HUES48 (cell line): ENCODE results near the gene PLPPR1.

Experiments used
- H3K27ac ChIP-seq: one replicate; pipeline ENCODE4 v1.7.0; 2013; ENCODE audit warnings: low read depth, low read length, inconsistent platforms
- H3K27me3 ChIP-seq: 2 replicates; pipeline ENCODE4 v1.6.1; 2013; ENCODE audit warnings: mild to moderate bottlenecking, low read length; ENCODE audit not compliant: control insufficient read depth, insufficient read depth
- H3K36me3 ChIP-seq: 2 replicates; pipeline ENCODE4 v1.6.1; 2013; ENCODE audit warnings: low read length; ENCODE audit not compliant: control insufficient read depth, insufficient read depth
- H3K4me1 ChIP-seq: 2 replicates; pipeline ENCODE4 v1.6.1; 2013; ENCODE audit warnings: mild to moderate bottlenecking, low read length; ENCODE audit not compliant: control insufficient read depth, insufficient read depth
- H3K4me3 ChIP-seq: 2 replicates; pipeline ENCODE4 v1.5.1; 2013; ENCODE audit warnings: mild to moderate bottlenecking, low read depth, low read length
- H3K9ac ChIP-seq: 2 replicates; pipeline ENCODE4 v1.6.1; 2013; ENCODE audit warnings: mild to moderate bottlenecking, low read depth, low read length, moderate library complexity
- H3K9me3 ChIP-seq: 2 replicates; pipeline ENCODE4 v1.6.1; 2013; ENCODE audit warnings: low read length; ENCODE audit not compliant: control insufficient read depth, insufficient read depth

PLPPR1 gene

DNA sequence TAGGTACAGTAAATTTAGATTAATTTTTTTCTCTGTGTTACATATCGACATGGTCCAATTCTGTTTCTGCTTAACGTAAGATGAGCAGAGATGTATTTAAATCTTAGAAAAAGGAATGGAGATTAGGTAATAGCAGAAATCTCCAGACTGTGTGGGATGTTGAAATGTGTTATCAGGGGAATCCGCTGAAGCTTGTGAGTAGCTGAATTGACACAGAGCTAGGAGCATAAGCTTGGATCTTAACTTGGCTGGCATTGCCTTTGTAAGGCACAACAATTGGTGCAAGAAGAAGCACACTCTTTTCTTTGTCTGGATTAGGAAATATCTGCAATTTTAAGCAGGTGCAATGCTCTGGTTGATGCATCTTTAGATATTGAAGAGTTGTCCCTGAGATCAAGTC is 53.1 kb downstream of the PLPPR1 start:
- Histone ChIP-seq H3K9me3 (no peaks in the 10 kb centered on the region), H3K4me3 (no peak overlapping the region)

DNA sequence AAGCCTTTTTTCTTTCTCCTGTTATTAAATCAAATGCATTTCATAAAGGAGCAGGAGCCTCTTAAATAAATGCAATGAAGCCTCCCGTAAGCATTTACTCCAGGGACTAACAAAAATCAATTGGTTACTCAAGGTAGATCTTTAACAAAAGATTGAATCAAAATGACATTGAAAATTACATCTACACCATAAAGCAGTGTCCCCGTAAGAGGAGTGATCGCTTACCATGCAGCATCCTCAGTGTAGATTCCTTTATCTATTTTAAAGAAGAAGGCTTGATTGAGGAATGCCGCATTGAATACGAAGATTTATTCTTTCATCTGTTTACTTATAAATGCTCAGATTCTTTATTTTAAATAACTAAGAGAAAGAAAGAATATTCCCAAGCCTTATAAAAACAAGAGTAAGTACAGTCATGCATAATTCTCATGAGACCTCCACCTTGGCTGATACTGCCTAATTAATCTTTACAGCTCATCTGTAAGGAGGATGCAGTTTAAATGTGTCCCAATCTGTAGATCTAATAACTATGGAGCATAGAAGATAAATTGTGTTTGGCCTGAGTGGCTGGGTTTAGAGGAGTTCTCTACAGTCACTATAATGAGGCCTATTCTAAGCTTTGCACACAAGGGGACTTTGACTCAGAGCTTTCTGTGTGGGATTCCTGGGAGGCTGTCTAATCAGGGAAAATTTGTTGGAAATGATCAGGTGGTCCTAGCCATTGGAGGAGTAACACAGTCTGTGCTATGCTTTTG is 55.1 kb downstream of the PLPPR1 start:
- Histone ChIP-seq H3K9ac (no peak overlapping the region), H3K4me3 (no peak overlapping the region), H3K27ac (no peak overlapping the region), H3K27me3 (no peaks in the 10 kb centered on the region), H3K9me3 (no peaks in the 10 kb centered on the region), H3K36me3 (no peaks in the 10 kb centered on the region), H3K4me1 (peaks cover 39% of the 10 kb centered on the region)

More for the DNA sequence above, 53.1 kb downstream of the PLPPR1 start:
- no peak overlapping the region for H3K27ac ChIP-seq
- H3K9ac ChIP-seq, result no peak overlapping the region
- H3K36me3 ChIP-seq, result no peaks in the 10 kb centered on the region
- no peaks in the 10 kb centered on the region for H3K27me3 ChIP-seq
- peaks cover 25% of the 10 kb centered on the region for H3K4me1 ChIP-seq

DNA sequence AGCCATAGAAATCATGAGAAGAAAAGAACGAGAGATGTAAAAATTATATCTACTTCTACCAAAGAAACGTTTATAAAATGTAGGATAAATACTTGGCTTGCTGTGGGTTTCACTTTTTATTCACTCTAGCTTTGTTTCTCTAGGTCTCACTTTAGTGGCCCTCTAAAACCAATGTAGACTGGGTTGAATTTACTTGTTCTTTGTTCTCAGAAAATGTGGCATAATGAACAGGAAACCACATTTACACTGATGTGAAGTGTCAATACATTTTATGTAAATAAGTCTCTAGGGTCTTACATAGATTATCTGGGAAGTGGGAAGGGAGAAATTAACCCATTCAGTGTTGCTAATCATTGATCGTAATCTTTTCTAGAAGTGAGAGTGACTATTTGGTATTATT is 58.9 kb downstream of the PLPPR1 start:
- Histone ChIP-seq H3K4me3 (no peak overlapping the region), H3K9ac (no peak overlapping the region), H3K36me3 (no peaks in the 10 kb centered on the region), H3K4me1 (peaks cover 34% of the 10 kb centered on the region), H3K27me3 (no peaks in the 10 kb centered on the region), H3K27ac (peak overlapping the region; percentile 22), H3K9me3 (no peaks in the 10 kb centered on the region)

- Histone ChIP-seq H3K4me1 (peaks cover 23% of the 10 kb centered on the region), H3K27me3 (no peaks in the 10 kb centered on the region), H3K4me3 (no peak overlapping the region), H3K9ac (no peak overlapping the region), H3K27ac (no peak overlapping the region), H3K9me3 (no peaks in the 10 kb centered on the region), H3K36me3 (no peaks in the 10 kb centered on the region)
Measured at GRCh38 chr9:101092922-101093321, 64.4 kb downstream of the PLPPR1 start.

GRCh38 chr9:101093620-101094019 is 65.1 kb downstream of the PLPPR1 start:
- H3K36me3 ChIP-seq, result no peaks in the 10 kb centered on the region
- H3K27ac ChIP-seq, result no peak overlapping the region
- no peak overlapping the region for H3K9ac ChIP-seq
- no peaks in the 10 kb centered on the region for H3K27me3 ChIP-seq
- no peaks in the 10 kb centered on the region for H3K9me3 ChIP-seq
- no peak overlapping the region for H3K4me3 ChIP-seq
- peaks cover 25% of the 10 kb centered on the region for H3K4me1 ChIP-seq

GRCh38 chr9:101094686-101095085 is 66.2 kb downstream of the PLPPR1 start:
- H3K4me3 ChIP-seq, result no peak overlapping the region
- no peaks in the 10 kb centered on the region for H3K27me3 ChIP-seq
- H3K27ac ChIP-seq, result no peak overlapping the region
- H3K9ac ChIP-seq, result no peak overlapping the region
- no peaks in the 10 kb centered on the region for H3K36me3 ChIP-seq
- H3K4me1 ChIP-seq, result peaks cover 33% of the 10 kb centered on the region
- H3K9me3 ChIP-seq, result no peaks in the 10 kb centered on the region

GRCh38 chr9:101097210-101097609 is 68.7 kb downstream of the PLPPR1 start:
- Histone ChIP-seq H3K4me1 (peaks cover 48% of the 10 kb centered on the region), H3K27ac (no peak overlapping the region), H3K27me3 (no peaks in the 10 kb centered on the region), H3K4me3 (no peak overlapping the region), H3K9me3 (no peaks in the 10 kb centered on the region), H3K36me3 (no peaks in the 10 kb centered on the region), H3K9ac (no peak overlapping the region)

DNA sequence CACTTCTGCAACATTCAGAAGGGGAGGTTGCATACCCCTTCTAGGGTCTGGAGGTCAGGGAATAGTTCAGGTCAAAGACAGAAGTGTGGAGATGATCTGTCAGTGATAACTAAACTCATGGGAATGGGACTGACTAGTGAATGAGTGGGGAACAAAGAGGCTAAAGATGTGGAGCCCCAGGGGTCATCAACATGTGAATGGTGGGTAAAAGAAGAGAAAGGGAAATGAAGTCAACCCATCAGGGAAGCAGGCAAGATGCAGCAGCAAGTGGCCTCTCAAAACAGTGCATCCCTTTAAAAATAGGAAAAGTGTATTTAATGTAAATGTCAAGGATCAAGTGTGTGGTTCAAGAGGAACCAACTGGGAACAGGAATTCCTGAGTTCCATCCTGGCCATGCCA is 69.9 kb downstream of the PLPPR1 start:
- Histone ChIP-seq H3K4me3 (peak overlapping the region; percentile 13; the same call in 1 of the 2 replicates), H3K9ac (no peak overlapping the region), H3K4me1 (peaks cover 48% of the 10 kb centered on the region), H3K27me3 (no peaks in the 10 kb centered on the region), H3K9me3 (no peaks in the 10 kb centered on the region), H3K27ac (peak overlapping the region; percentile 96), H3K36me3 (no peaks in the 10 kb centered on the region)

DNA sequence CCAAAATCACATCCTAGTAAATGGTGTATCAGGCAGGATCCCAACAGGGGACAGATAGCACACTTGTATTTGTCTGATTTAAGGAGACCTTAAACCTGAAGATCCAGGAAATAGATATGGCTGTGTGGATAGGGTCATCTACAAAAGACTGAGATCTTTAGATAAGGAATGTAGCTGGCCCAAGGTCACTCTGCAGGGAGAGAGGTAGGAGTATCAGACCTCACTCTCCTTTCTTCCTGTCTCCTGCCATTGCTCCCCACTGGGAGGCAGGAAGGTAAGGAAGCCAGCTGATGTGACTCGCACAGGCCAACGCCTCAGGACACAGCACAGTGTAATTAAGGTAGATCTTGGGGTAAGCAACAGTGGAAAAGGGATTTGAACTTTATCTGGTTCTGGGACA is 85.8 kb downstream of the PLPPR1 start:
- H3K4me3 ChIP-seq, result no peak overlapping the region
- H3K27ac ChIP-seq, result peak overlapping the region; percentile 24
- H3K27me3 ChIP-seq, result no peaks in the 10 kb centered on the region
- peaks cover 41% of the 10 kb centered on the region for H3K4me1 ChIP-seq
- H3K9me3 ChIP-seq, result peaks cover under 1% of the 10 kb centered on the region; the same call in 1 of the 2 replicates
- H3K9ac ChIP-seq, result no peak overlapping the region
- H3K36me3 ChIP-seq, result no peaks in the 10 kb centered on the region

DNA sequence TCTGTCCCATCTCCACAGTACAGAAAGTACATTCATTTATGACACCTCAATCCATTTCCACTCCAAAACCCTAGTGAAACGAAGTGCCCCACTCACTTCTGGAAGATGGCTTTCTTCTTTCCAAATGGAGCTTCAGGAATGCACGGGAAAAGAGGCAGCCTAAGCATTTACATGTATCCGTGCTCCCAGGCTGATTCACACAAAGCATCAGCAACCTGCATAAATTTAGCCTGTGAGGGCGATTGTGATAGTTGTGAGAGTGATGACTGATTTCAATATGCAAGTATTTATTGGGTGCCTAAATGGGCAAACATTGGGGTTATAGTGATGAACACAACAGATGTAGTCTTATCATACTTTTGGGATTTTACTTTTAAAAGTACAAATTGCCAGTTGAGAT is 86.6 kb downstream of the PLPPR1 start:
- Histone ChIP-seq H3K27ac (peak overlapping the region; percentile 24), H3K27me3 (no peaks in the 10 kb centered on the region), H3K36me3 (no peaks in the 10 kb centered on the region), H3K9ac (no peak overlapping the region), H3K4me3 (peak overlapping the region; percentile 7; the same call in 1 of the 2 replicates), H3K4me1 (peaks cover 40% of the 10 kb centered on the region), H3K9me3 (no peaks in the 10 kb centered on the region)

DNA sequence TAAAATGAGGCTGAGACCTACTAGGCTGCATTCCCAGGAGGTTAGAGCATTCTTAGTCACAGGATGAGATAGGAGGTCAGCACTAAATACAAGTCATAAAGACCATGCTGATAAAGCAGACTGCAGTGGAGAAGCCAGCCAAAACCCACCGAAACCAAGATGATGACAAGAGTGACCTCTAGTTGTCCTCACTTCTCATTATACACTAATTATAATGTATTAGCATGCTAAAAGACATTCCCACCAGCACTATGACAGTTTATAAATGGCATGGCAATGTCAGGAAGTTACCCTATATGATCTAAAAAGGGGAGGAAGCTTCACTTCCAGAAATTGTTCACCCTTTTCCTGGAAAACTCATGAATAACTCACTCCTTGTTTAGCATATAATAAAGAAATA is 88.6 kb downstream of the PLPPR1 start:
- Histone ChIP-seq H3K9me3 (no peaks in the 10 kb centered on the region), H3K27ac (no peak overlapping the region), H3K9ac (no peak overlapping the region), H3K4me3 (no peak overlapping the region), H3K36me3 (no peaks in the 10 kb centered on the region), H3K27me3 (no peaks in the 10 kb centered on the region), H3K4me1 (peaks cover 37% of the 10 kb centered on the region)
